HUDEP-2 (cell line): ENCODE data around the gene PPEF1.
"Not testable (repeated sequence)": the region's sequence is repeated elsewhere in the genome, so short reads cannot be mapped to it uniquely, and the experiment has no call there.

Source experiments
- DNase-seq, 76 experiments: peaks; one replicate each; lab custom pipeline; 2025; ENCODE audit not compliant: unreplicated experiment in 76 of 76; lab: John Stamatoyannopoulos, UW

PPEF1 gene

GRCh38 chrX:18792828-18793227, 85.4 kb downstream of the PPEF1 start:
- no peak for DNase-seq

- DNase-seq = no peak
Observed at GRCh38 chrX:18793601-18794089, 86.2 kb downstream of the PPEF1 start.

- no peak for DNase-seq
Observed at GRCh38 chrX:18797141-18797540, 89.7 kb downstream of the PPEF1 start.

GRCh38 chrX:18799911-18800310, 92.5 kb downstream of the PPEF1 start:
- DNase-seq = no peak

GRCh38 chrX:18809641-18810040, 102.2 kb downstream of the PPEF1 start:
- no peak for DNase-seq

GRCh38 chrX:18810416-18810815, 103.0 kb downstream of the PPEF1 start:
- no peak for DNase-seq

- no peak for DNase-seq
Observed at GRCh38 chrX:18825375-18825774, 117.9 kb downstream of the PPEF1 start.

- DNase-seq = no peak
Observed at GRCh38 chrX:18828832-18829404, 121.5 kb downstream of the PPEF1 start.

GRCh38 chrX:18833071-18833731, 125.8 kb downstream of the PPEF1 start:
- no peak for DNase-seq

GRCh38 chrX:18847901-18848300, 140.5 kb downstream of the PPEF1 start:
- not testable (repeated sequence) for DNase-seq

- DNase-seq = no peak
Observed at GRCh38 chrX:18855919-18856644, 148.6 kb downstream of the PPEF1 start.

- no peak for DNase-seq
Observed at GRCh38 chrX:18856645-18856997, 149.2 kb downstream of the PPEF1 start.

GRCh38 chrX:18861511-18861910, 154.1 kb downstream of the PPEF1 start:
- DNase-seq = no peak

GRCh38 chrX:18864390-18864920, 157.0 kb downstream of the PPEF1 start:
- no peak for DNase-seq

- DNase-seq = peak in 1 of 76 experiments; percentile 5
Observed at GRCh38 chrX:18871161-18871890, 163.9 kb downstream of the PPEF1 start.

GRCh38 chrX:18871970-18872369, 164.5 kb downstream of the PPEF1 start:
- DNase-seq = no peak

GRCh38 chrX:18872621-18873020, 165.2 kb downstream of the PPEF1 start:
- no peak for DNase-seq

GRCh38 chrX:18873189-18873791, 165.8 kb downstream of the PPEF1 start:
- no peak for DNase-seq

GRCh38 chrX:18873836-18874235, 166.4 kb downstream of the PPEF1 start:
- DNase-seq = no peak

- no peak for DNase-seq
Observed at GRCh38 chrX:18874560-18875255, 167.3 kb downstream of the PPEF1 start.
